CD4-positive, alpha-beta T cell (primary cell): ENCODE measurements around the gene IRF5. TPM values are rescaled to one million over a fixed set of nuclear protein-coding genes. Genes with fewer than 3 reads are reported as not detected.

Experiments
- ATAC-seq: fragments of 200-7000 bp; cut with Tn5 transposase; one replicate; pipeline ENCODE4 v1.10.0; 2022; ENCODE audit warnings: mild to moderate bottlenecking; ENCODE audit not compliant: poor library complexity
- CTCF ChIA-PET: fragments of 350-600 bp; sonication (Branson Sonifier 250); formaldehyde crosslinking; loops from one replicate; lab custom pipeline; 2021; ENCODE audit warnings: antibody characterized with exemption, inconsistent platforms; lab: Charles Lee
- POLR2A ChIA-PET: fragments of 350-600 bp; sonication (Branson Sonifier 250); formaldehyde crosslinking; loops from one replicate; lab custom pipeline; 2021; ENCODE audit warnings: antibody characterized with exemption, inconsistent platforms; lab: Charles Lee
- DNase-seq, 14 experiments: peaks; one replicate each; pipeline ENCODE4 v3.0.0-alpha.2; 2013 to 2020; ENCODE audit warnings: mixed read lengths in 2 of 14
- H3K27ac ChIP-seq, 2 donors: one replicate each; pipeline versions ENCODE4 v1.5.1 to v1.7.0; 2013; ENCODE audit warnings: low read length in 2 of 2, low read depth in 1 of 2, mild to moderate bottlenecking in 1 of 2
- H3K27me3 ChIP-seq, 2 experiments: 1 replicate in 1 of 2; 2 replicates in 1 of 2; pipeline versions ENCODE4 v1.6.1 to v1.7.0; 2013; ENCODE audit warnings: low read length in 2 of 2, control low read depth in 1 of 2, mild to moderate bottlenecking in 1 of 2, moderate library complexity in 1 of 2; ENCODE audit not compliant: insufficient read depth in 2 of 2, control insufficient read depth in 1 of 2
- H3K36me3 ChIP-seq: one replicate; pipeline ENCODE4 v1.6.1; 2013; ENCODE audit warnings: low read length, control low read depth; ENCODE audit not compliant: insufficient read depth
- H3K4me1 ChIP-seq: one replicate; pipeline ENCODE4 v1.6.1; 2013; ENCODE audit warnings: low read length, control low read depth; ENCODE audit not compliant: insufficient read depth
- H3K4me3 ChIP-seq: one replicate; pipeline ENCODE4 v1.5.1; 2013; ENCODE audit warnings: mild to moderate bottlenecking, low read length, moderate library complexity
- H3K9me3 ChIP-seq, 2 experiments: 1 replicate in 1 of 2; 2 replicates in 1 of 2; pipeline versions ENCODE4 v1.6.1 to v1.7.0; 2013; ENCODE audit warnings: low read length in 2 of 2, mild to moderate bottlenecking in 2 of 2, control low read depth in 1 of 2, moderate library complexity in 1 of 2; ENCODE audit not compliant: control insufficient read depth in 1 of 2, insufficient read depth in 1 of 2
- H3K27ac Mint-ChIP-seq: one replicate; pipeline ENCODE4 v1.8.0; 2020; ENCODE audit warnings: mixed read lengths
- H3K27me3 Mint-ChIP-seq: one replicate; pipeline ENCODE4 v1.8.0; 2021; ENCODE audit warnings: mixed read lengths
- H3K36me3 Mint-ChIP-seq: one replicate; pipeline ENCODE4 v1.8.0; 2021; ENCODE audit warnings: low read depth, mixed read lengths
- H3K4me1 Mint-ChIP-seq: one replicate; pipeline ENCODE4 v1.8.0; 2021; ENCODE audit warnings: low read depth, mixed read lengths
- H3K4me3 Mint-ChIP-seq: one replicate; pipeline ENCODE4 v1.8.0; 2020; ENCODE audit warnings: mild to moderate bottlenecking, mixed read lengths
- H3K9me3 Mint-ChIP-seq: one replicate; pipeline ENCODE4 v1.8.0; 2020; ENCODE audit warnings: mixed read lengths
- CTCF ChIP-seq: fragments of 200-600 bp; IDR thresholded peaks from one replicate; pipeline ENCODE4 v1.8.0; 2022; ENCODE audit warnings: antibody characterized with exemption, mild to moderate bottlenecking
- intact Hi-C, 2 experiments: fragments of 100-400 bp; cut with DNase I in 1 of 2; cut with micrococcal nuclease in 1 of 2; formaldehyde crosslinking; loops; one replicate each; pipeline versions ENCODE4 v1.15.1 to v1.9.0; 2023 to 2025; cut with DNase I, micrococcal nuclease
- total RNA-seq, 174 experiments: library from RNA in 2 of 174; stranded (reverse) in 2 of 174; gene quantifications; one replicate each; pipeline ENCODE4 v1.2.3 and lab custom pipeline; 2021 to 2026

Gene IRF5
- total RNA-seq, 2 experiments from 2014 or later = 1.7 to 1.8 TPM

DNA sequence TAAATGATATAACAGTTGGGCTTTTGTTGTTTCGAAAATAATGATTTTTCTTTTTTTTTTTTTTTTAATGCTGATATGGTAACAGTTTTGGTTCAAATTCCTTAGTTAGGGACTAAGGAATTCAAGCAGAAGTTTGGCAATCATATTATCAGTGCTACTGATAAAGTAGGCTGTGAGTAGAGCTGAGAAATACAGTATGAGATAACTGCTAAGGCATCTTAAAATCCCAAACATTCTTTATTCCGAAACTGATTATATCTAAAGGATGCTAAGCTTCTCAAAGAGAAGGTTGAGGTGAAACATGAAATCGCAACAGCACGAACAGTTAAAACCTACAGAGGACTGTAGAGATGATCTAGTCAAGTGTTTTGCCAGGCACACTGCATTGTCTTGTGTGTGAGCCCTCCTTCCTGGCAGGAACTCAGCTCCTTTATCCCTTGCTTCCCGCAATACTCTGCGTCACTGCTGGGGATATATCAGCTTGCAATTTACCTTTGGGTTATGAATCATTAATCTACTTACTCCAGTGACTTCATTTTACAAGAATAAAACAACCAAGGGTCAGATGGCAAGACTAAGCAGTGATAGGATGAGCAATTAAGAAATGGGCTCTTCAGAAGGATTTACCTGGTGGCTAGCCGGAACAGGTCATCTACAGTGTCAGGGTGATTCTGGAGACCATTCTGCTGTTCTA, 36.7 kb downstream of the IRF5 start:
- Histone ChIP-seq H3K4me3 (no peak overlapping the region), H3K9me3 (no peaks in the 10 kb centered on the region), H3K4me1 (no peaks in the 10 kb centered on the region), H3K36me3 (peaks cover 82% of the 10 kb centered on the region), H3K27ac (no peak overlapping the region), H3K27me3 (no peaks in the 10 kb centered on the region)
- no peaks in the 10 kb centered on the region for H3K9me3 Mint-ChIP-seq
- ChIA-PET CTCF (no interaction called here), POLR2A (no interaction called here)
- no peak overlapping the region for H3K27ac Mint-ChIP-seq
- H3K27me3 Mint-ChIP-seq = no peaks in the 10 kb centered on the region
- ATAC-seq (no peak), DNase-seq (no peak)
- H3K4me3 Mint-ChIP-seq = no peak overlapping the region
- intact Hi-C loops = no loop called here
- peaks cover 89% of the 10 kb centered on the region for H3K36me3 Mint-ChIP-seq
- H3K4me1 Mint-ChIP-seq = no peaks in the 10 kb centered on the region
- TF ChIP-seq CTCF = no peak

DNA sequence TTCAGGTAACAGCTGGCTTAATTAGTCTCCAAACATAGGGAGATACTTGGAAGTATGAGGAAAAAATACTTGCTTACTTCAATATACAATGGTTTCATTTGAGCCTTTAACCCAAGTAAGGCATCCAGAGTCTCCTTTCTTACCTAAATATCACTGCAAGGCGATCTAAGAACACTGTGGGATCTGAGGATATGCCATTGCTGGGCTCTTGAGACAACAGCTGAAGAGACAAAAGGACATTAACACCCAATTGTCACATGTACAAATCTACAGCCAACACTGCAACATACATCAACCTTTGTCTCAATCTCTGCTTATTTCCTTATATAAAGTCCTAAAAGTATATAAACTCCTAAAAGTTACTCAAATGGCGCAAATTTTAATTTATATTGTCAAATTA, 44.4 kb downstream of the IRF5 start:
- H3K27me3 ChIP-seq = no peaks in the 10 kb centered on the region
- no peak overlapping the region for H3K27ac ChIP-seq
- intact Hi-C loops = no loop called here
- TF ChIP-seq CTCF = no peak
- ChIA-PET POLR2A (no interaction called here), CTCF (interaction anchor here (1.0 kb wide), 1 partner anchor 29 kb away, joined by 3 read pairs; no protein-coding TSS in a partner anchor)
- DNase-seq (no peak), ATAC-seq (no peak)
- H3K27ac Mint-ChIP-seq = no peak overlapping the region
- H3K9me3 ChIP-seq = no peaks in the 10 kb centered on the region
- no peak overlapping the region for H3K4me3 ChIP-seq
- H3K4me1 Mint-ChIP-seq = no peaks in the 10 kb centered on the region
- no peak overlapping the region for H3K4me3 Mint-ChIP-seq
- H3K27me3 Mint-ChIP-seq = no peaks in the 10 kb centered on the region
- H3K9me3 Mint-ChIP-seq = no peaks in the 10 kb centered on the region
- no peaks in the 10 kb centered on the region for H3K4me1 ChIP-seq
- peaks cover 92% of the 10 kb centered on the region for H3K36me3 Mint-ChIP-seq
- H3K36me3 ChIP-seq = peaks cover 89% of the 10 kb centered on the region

DNA sequence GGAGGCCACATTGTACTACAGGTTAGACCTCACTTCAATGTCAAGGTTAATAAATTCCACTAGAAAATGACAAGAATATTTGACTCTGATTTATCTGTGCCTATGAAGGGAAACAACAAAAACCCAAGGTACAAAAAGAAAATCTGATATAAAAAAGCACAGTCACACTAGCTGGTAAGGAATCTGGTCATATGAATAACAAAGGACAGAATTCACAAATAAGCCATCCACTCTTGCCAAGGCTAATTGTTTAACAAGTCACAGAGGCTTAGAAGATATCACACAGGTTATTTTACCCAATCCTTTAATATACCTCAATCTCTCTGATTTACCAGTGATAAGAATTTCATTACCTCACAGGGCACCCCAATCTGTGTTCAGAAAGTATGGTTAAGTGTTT, 47.9 kb downstream of the IRF5 start:
- no peak overlapping the region for H3K27ac Mint-ChIP-seq
- intact Hi-C loops = no loop called here
- CTCF ChIA-PET = interaction anchor here (1.0 kb wide), 1 partner anchor 106 kb away, joined by 3 read pairs; no protein-coding TSS in a partner anchor

More for the DNA sequence above, 47.9 kb downstream of the IRF5 start:
- ATAC-seq = no peak
- no peak overlapping the region for H3K27ac ChIP-seq
- Mint-ChIP-seq H3K9me3 (no peaks in the 10 kb centered on the region), H3K4me3 (no peak overlapping the region), H3K27me3 (no peaks in the 10 kb centered on the region), H3K36me3 (peaks cover 88% of the 10 kb centered on the region), H3K4me1 (no peaks in the 10 kb centered on the region)
- TF ChIP-seq CTCF = no peak
- POLR2A ChIA-PET = no interaction called here
- peaks cover 93% of the 10 kb centered on the region for H3K36me3 ChIP-seq
- no peaks in the 10 kb centered on the region for H3K4me1 ChIP-seq
- no peak for DNase-seq
- no peak overlapping the region for H3K4me3 ChIP-seq
- no peaks in the 10 kb centered on the region for H3K9me3 ChIP-seq
- no peaks in the 10 kb centered on the region for H3K27me3 ChIP-seq
